Keratinocyte (primary cell): ENCODE measurements around the gene DGCR8.

Experiments used
- EZH2 ChIP-seq: IDR thresholded peaks from one replicate; pipeline ENCODE4 v1.6.1; 2012; ENCODE audit warnings: inconsistent platforms, mild to moderate bottlenecking, low read length, moderate library complexity
- TF ChIP-seq, protein P1 (sequence below), 3 experiments: IDR thresholded peaks in 1 of 3; conservative IDR thresholded peaks in 1 of 3; optimal IDR thresholded peaks in 1 of 3; 2 replicates in 2 of 3; 3 replicates in 1 of 3; pipeline versions ENCODE3 to v1.5.1; 2011; ENCODE audit warnings: low read length in 3 of 3, mild to moderate bottlenecking in 3 of 3, moderate library complexity in 2 of 3, control low read depth in 1 of 3, inconsistent platforms in 1 of 3; ENCODE audit not compliant: insufficient read depth in 2 of 3; ENCODE audit errors: extremely low read depth in 1 of 3

DNA sequence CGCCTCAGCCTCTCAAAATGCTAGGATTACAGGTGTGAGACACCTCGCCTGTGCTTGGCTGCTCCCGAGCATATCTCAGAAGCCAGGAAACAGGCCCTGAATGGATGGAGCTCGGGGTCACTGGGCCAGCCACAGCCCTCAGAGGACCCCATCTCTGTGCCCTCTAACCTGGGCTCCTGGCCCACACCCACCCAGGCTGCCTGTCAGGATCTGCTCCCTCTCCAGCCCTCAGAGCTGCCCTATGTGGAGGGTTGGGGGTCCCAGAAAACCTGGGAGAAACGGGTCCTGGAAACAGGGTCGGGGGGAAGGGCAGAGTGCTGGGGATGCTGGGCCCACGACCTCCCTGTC is 76.0 kb downstream of the DGCR8 start:
- TF ChIP-seq, protein P1, sequence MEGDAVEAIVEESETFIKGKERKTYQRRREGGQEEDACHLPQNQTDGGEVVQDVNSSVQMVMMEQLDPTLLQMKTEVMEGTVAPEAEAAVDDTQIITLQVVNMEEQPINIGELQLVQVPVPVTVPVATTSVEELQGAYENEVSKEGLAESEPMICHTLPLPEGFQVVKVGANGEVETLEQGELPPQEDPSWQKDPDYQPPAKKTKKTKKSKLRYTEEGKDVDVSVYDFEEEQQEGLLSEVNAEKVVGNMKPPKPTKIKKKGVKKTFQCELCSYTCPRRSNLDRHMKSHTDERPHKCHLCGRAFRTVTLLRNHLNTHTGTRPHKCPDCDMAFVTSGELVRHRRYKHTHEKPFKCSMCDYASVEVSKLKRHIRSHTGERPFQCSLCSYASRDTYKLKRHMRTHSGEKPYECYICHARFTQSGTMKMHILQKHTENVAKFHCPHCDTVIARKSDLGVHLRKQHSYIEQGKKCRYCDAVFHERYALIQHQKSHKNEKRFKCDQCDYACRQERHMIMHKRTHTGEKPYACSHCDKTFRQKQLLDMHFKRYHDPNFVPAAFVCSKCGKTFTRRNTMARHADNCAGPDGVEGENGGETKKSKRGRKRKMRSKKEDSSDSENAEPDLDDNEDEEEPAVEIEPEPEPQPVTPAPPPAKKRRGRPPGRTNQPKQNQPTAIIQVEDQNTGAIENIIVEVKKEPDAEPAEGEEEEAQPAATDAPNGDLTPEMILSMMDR (optimal IDR thresholded peaks at IDR 0.05 in 1 of 3, IDR thresholded peaks at IDR 0.05 in 1 of 3, conservative IDR thresholded peaks at IDR 0.05 in 1 of 3; ENCODE audit: extremely low read depth in 1 of 3, insufficient read depth in 2 of 3, low read length in 3 of 3): no peak
- TF ChIP-seq EZH2: no peak
